Activated T-helper 2 cell treated with anti-CD3 and anti-CD28 coated beads, Interferon-gamma antibody, Interleukin-2, Interleukin-4, amounts not matched to agents 10 μg/mL and 5 μg/mL and 100 μg/mL, durations not matched to agents 14 hours and 24 hours and 36 hours (primary cell): ENCODE measurements around the gene EMID1. TPM values are rescaled to one million over a fixed set of nuclear protein-coding genes. Genes with fewer than 3 reads are reported as not detected.

ENCODE experiments used
- DNase-seq: peaks from one replicate; pipeline ENCODE4 v3.0.0; 2021; ENCODE audit warnings: low spot score
- H3K27ac Mint-ChIP-seq: one replicate; pipeline ENCODE4 v1.8.0; 2021; ENCODE audit warnings: mixed read lengths
- H3K27me3 Mint-ChIP-seq: one replicate; pipeline ENCODE4 v1.8.0; 2021; ENCODE audit warnings: low read depth, mixed read lengths
- H3K36me3 Mint-ChIP-seq: one replicate; pipeline ENCODE4 v1.8.0; 2021; ENCODE audit warnings: low read depth, mixed read lengths
- H3K4me1 Mint-ChIP-seq: one replicate; pipeline ENCODE4 v1.8.0; 2021; ENCODE audit warnings: low read depth, mixed read lengths
- H3K4me3 Mint-ChIP-seq: one replicate; pipeline ENCODE4 v1.8.0; 2021; ENCODE audit warnings: low read depth, mild to moderate bottlenecking, moderate library complexity, mixed read lengths
- H3K9me3 Mint-ChIP-seq: one replicate; pipeline ENCODE4 v1.8.0; 2021; ENCODE audit warnings: mixed read lengths
- intact Hi-C: fragments of 100-400 bp; cut with micrococcal nuclease; formaldehyde crosslinking; loops from one replicate; pipeline ENCODE4 v1.15.1; 2023
- total RNA-seq: library from RNA; stranded (reverse); gene quantifications from 2 replicates; pipeline ENCODE4 v1.2.3, GENCODE V29; 2022

The EMID1 gene
- total RNA-seq, 1 donor from 2014 or later = 0.23 TPM

GRCh38 chr22:29207562-29208501, 2.1 kb downstream of the EMID1 start:
- Mint-ChIP-seq H3K27me3 (peaks cover 38% of the 10 kb centered on the region), H3K36me3 (no peaks in the 10 kb centered on the region), H3K9me3 (no peaks in the 10 kb centered on the region), H3K4me3 (no peak overlapping the region), H3K27ac (no peak overlapping the region), H3K4me1 (peaks cover 15% of the 10 kb centered on the region)
- intact Hi-C loops = no loop called here
- DNase-seq = no peak

- Mint-ChIP-seq H3K4me3 (no peak overlapping the region), H3K4me1 (peaks cover 14% of the 10 kb centered on the region), H3K27ac (no peak overlapping the region), H3K27me3 (peaks cover 38% of the 10 kb centered on the region), H3K9me3 (no peaks in the 10 kb centered on the region), H3K36me3 (no peaks in the 10 kb centered on the region)
- intact Hi-C loops = no loop called here
- no peak for DNase-seq
Observed at GRCh38 chr22:29208502-29208862, 2.8 kb downstream of the EMID1 start.

- Mint-ChIP-seq H3K4me1 (peaks cover 12% of the 10 kb centered on the region), H3K9me3 (no peaks in the 10 kb centered on the region), H3K36me3 (no peaks in the 10 kb centered on the region), H3K27ac (no peak overlapping the region), H3K4me3 (no peak overlapping the region), H3K27me3 (peaks cover 37% of the 10 kb centered on the region)
- DNase-seq = no peak
- intact Hi-C loops = no loop called here
Observed at GRCh38 chr22:29208879-29209623, 3.4 kb downstream of the EMID1 start.

- no peak overlapping the region for H3K4me3 Mint-ChIP-seq
- H3K4me1 Mint-ChIP-seq = peaks cover 8% of the 10 kb centered on the region
- intact Hi-C loops = no loop called here
- no peak overlapping the region for H3K27ac Mint-ChIP-seq
- H3K9me3 Mint-ChIP-seq = no peaks in the 10 kb centered on the region
- no peaks in the 10 kb centered on the region for H3K36me3 Mint-ChIP-seq
- peaks cover 33% of the 10 kb centered on the region for H3K27me3 Mint-ChIP-seq
- DNase-seq = no peak
Observed at GRCh38 chr22:29209624-29209929, 3.9 kb downstream of the EMID1 start.

GRCh38 chr22:29211066-29211465, 5.4 kb downstream of the EMID1 start:
- H3K27ac Mint-ChIP-seq = no peak overlapping the region
- no peak for DNase-seq

GRCh38 chr22:29211466-29211865, 5.8 kb downstream of the EMID1 start:
- Mint-ChIP-seq H3K27ac (no peak overlapping the region), H3K4me3 (no peak overlapping the region), H3K9me3 (no peaks in the 10 kb centered on the region), H3K4me1 (peaks cover 2% of the 10 kb centered on the region), H3K36me3 (no peaks in the 10 kb centered on the region), H3K27me3 (peaks cover 22% of the 10 kb centered on the region)
- intact Hi-C loops = no loop called here
- DNase-seq = no peak

More at GRCh38 chr22:29211066-29211465, 5.4 kb downstream of the EMID1 start:
- Mint-ChIP-seq H3K4me1 (peaks cover 4% of the 10 kb centered on the region), H3K4me3 (no peak overlapping the region), H3K27me3 (peaks cover 24% of the 10 kb centered on the region), H3K9me3 (no peaks in the 10 kb centered on the region), H3K36me3 (no peaks in the 10 kb centered on the region)
- intact Hi-C loops = no loop called here

- Mint-ChIP-seq H3K4me3 (no peak overlapping the region), H3K4me1 (no peaks in the 10 kb centered on the region), H3K9me3 (no peaks in the 10 kb centered on the region), H3K36me3 (no peaks in the 10 kb centered on the region), H3K27me3 (peaks cover 10% of the 10 kb centered on the region), H3K27ac (no peak overlapping the region)
- DNase-seq = no peak
- intact Hi-C loops = no loop called here
Observed at GRCh38 chr22:29212743-29213142, 7.0 kb downstream of the EMID1 start.

- Mint-ChIP-seq H3K4me3 (no peak overlapping the region), H3K27me3 (peaks cover 7% of the 10 kb centered on the region), H3K9me3 (no peaks in the 10 kb centered on the region), H3K27ac (no peak overlapping the region), H3K36me3 (no peaks in the 10 kb centered on the region), H3K4me1 (no peaks in the 10 kb centered on the region)
- DNase-seq = no peak
- intact Hi-C loops = no loop called here
Observed at GRCh38 chr22:29213493-29213892, 7.8 kb downstream of the EMID1 start.

GRCh38 chr22:29214232-29214631, 8.5 kb downstream of the EMID1 start:
- H3K27me3 Mint-ChIP-seq = peaks cover 5% of the 10 kb centered on the region
- no peak for DNase-seq
- H3K27ac Mint-ChIP-seq = no peak overlapping the region
- H3K4me3 Mint-ChIP-seq = no peak overlapping the region
- no peaks in the 10 kb centered on the region for H3K4me1 Mint-ChIP-seq
- intact Hi-C loops = no loop called here
- H3K36me3 Mint-ChIP-seq = no peaks in the 10 kb centered on the region
- H3K9me3 Mint-ChIP-seq = no peaks in the 10 kb centered on the region

GRCh38 chr22:29215012-29215860, 9.5 kb downstream of the EMID1 start:
- intact Hi-C loops = no loop called here
- no peaks in the 10 kb centered on the region for H3K4me1 Mint-ChIP-seq
- DNase-seq = no peak
- H3K27ac Mint-ChIP-seq = no peak overlapping the region
- H3K27me3 Mint-ChIP-seq = peaks cover 5% of the 10 kb centered on the region
- H3K9me3 Mint-ChIP-seq = no peaks in the 10 kb centered on the region
- H3K4me3 Mint-ChIP-seq = no peak overlapping the region
- no peaks in the 10 kb centered on the region for H3K36me3 Mint-ChIP-seq

GRCh38 chr22:29216011-29216872, 10.5 kb downstream of the EMID1 start:
- DNase-seq = no peak
- intact Hi-C loops = no loop called here
- H3K9me3 Mint-ChIP-seq = no peaks in the 10 kb centered on the region
- no peaks in the 10 kb centered on the region for H3K4me1 Mint-ChIP-seq
- H3K27me3 Mint-ChIP-seq = no peaks in the 10 kb centered on the region
- H3K4me3 Mint-ChIP-seq = no peak overlapping the region
- no peaks in the 10 kb centered on the region for H3K36me3 Mint-ChIP-seq
- no peak overlapping the region for H3K27ac Mint-ChIP-seq
